ENCODE measurements around the gene GABRD.

GABRD gene

GRCh38 chr1:2053784-2054376 lies 34.7 kb downstream of the GABRD start:
- DNase-seq (ENCODE audit: low read depth in 2 of 2) = no peak

- DNase-seq (ENCODE audit: low read depth in 2 of 2) = no peak
Observed at GRCh38 chr1:2054560-2054959, 35.4 kb downstream of the GABRD start.

- no peak for DNase-seq (ENCODE audit: low read depth in 2 of 2)
Observed at GRCh38 chr1:2055911-2056575, 36.9 kb downstream of the GABRD start.

- DNase-seq (ENCODE audit: low read depth in 2 of 2) = no peak
Observed at GRCh38 chr1:2056955-2057590, 37.9 kb downstream of the GABRD start.

- DNase-seq (ENCODE audit: low read depth in 2 of 2) = no peak
Observed at GRCh38 chr1:2059290-2059953, 40.3 kb downstream of the GABRD start.

GRCh38 chr1:2060072-2060471 lies 40.9 kb downstream of the GABRD start:
- no peak for DNase-seq (ENCODE audit: low read depth in 2 of 2)

- DNase-seq (ENCODE audit: low read depth in 2 of 2) = no peak
Observed at GRCh38 chr1:2060535-2060934, 41.4 kb downstream of the GABRD start.

GRCh38 chr1:2061065-2061778 lies 42.1 kb downstream of the GABRD start:
- no peak for DNase-seq (ENCODE audit: low read depth in 2 of 2)

- no peak for DNase-seq (ENCODE audit: low read depth in 2 of 2)
Observed at GRCh38 chr1:2065699-2066098, 46.6 kb downstream of the GABRD start.

GRCh38 chr1:2067393-2067792 lies 48.2 kb downstream of the GABRD start:
- no peak for DNase-seq (ENCODE audit: low read depth in 2 of 2)

GRCh38 chr1:2067981-2068380 lies 48.8 kb downstream of the GABRD start:
- DNase-seq (ENCODE audit: low read depth in 2 of 2) = no peak

- no peak for DNase-seq (ENCODE audit: low read depth in 2 of 2)
Observed at GRCh38 chr1:2068951-2069350, 49.8 kb downstream of the GABRD start.

- DNase-seq (ENCODE audit: low read depth in 2 of 2) = no peak
Observed at GRCh38 chr1:2070016-2070415, 50.9 kb downstream of the GABRD start.

- no peak for DNase-seq (ENCODE audit: low read depth in 2 of 2)
Observed at GRCh38 chr1:2070800-2071530, 51.8 kb downstream of the GABRD start.

- no peak for DNase-seq (ENCODE audit: low read depth in 2 of 2)
Observed at GRCh38 chr1:2072109-2072806, 53.1 kb downstream of the GABRD start.

GRCh38 chr1:2072891-2073290 lies 53.7 kb downstream of the GABRD start:
- no peak for DNase-seq (ENCODE audit: low read depth in 2 of 2)

- DNase-seq (ENCODE audit: low read depth in 2 of 2) = no peak
Observed at GRCh38 chr1:2073382-2074230, 54.5 kb downstream of the GABRD start.

- DNase-seq (ENCODE audit: low read depth in 2 of 2) = no peak
Observed at GRCh38 chr1:2074396-2074795, 55.3 kb downstream of the GABRD start.

GRCh38 chr1:2074944-2075740 lies 56.0 kb downstream of the GABRD start:
- no peak for DNase-seq (ENCODE audit: low read depth in 2 of 2)
